GM12875 (cell line): ENCODE results near the gene SLC1A4.
A peak's percentile ranks its signal among the peaks of the same experiment; 100 is the strongest.

ENCODE experiments used
- H3K4me3 ChIP-seq: one replicate; pipeline ENCODE4 v1.5.1; 2011; ENCODE audit warnings: low read depth, low read length, control low read depth
- CTCF ChIP-seq: IDR thresholded peaks from 2 replicates; pipeline ENCODE4 v1.5.1; 2011; ENCODE audit warnings: low read depth, mild to moderate bottlenecking, control low read depth, inconsistent platforms, low read length, moderate library complexity, borderline replicate concordance; ENCODE audit not compliant: insufficient read depth

Gene SLC1A4

GRCh38 chr2:65055422-65056214 is 66.4 kb downstream of the SLC1A4 start:
- H3K4me3 ChIP-seq, result peak overlapping the region; percentile 77
- no peak for TF ChIP-seq CTCF

- TF ChIP-seq CTCF, result no peak
- H3K4me3 ChIP-seq, result peak within 1 kb of the TSS; percentile 77
Observed at GRCh38 chr2:65056215-65057053, 67.2 kb downstream of the SLC1A4 start, which contains the start of gene CEP68. TSS of gene CEP68 (plus strand) at chr2:65056416. CDS start at chr2:65069445, 13,029 bp downstream.

- H3K4me3 ChIP-seq, result peak overlapping the region; percentile 77
- no peak for TF ChIP-seq CTCF
Observed at GRCh38 chr2:65057054-65057375, 67.8 kb downstream of the SLC1A4 start.

GRCh38 chr2:65057391-65058052 is 68.3 kb downstream of the SLC1A4 start:
- no peak for TF ChIP-seq CTCF
- peak overlapping the region; percentile 77 for H3K4me3 ChIP-seq

- no peak for TF ChIP-seq CTCF
- H3K4me3 ChIP-seq, result no peak overlapping the region
Observed at GRCh38 chr2:65059071-65059470, 69.9 kb downstream of the SLC1A4 start.

GRCh38 chr2:65061146-65061909 is 72.1 kb downstream of the SLC1A4 start:
- no peak overlapping the region for H3K4me3 ChIP-seq
- no peak for TF ChIP-seq CTCF
